ENCODE measurements around the gene UXT. TPM values are rescaled to one million over a fixed set of nuclear protein-coding genes. Genes with fewer than 3 reads are reported as not detected.
"Not testable (repeated sequence)": the region's sequence is repeated elsewhere in the genome, so short reads cannot be mapped to it uniquely, and the experiment has no call there.

UXT gene
- total and polyA plus RNA-seq, 2 experiments from 2014 or later, result 58.4 to 141 TPM

DNA sequence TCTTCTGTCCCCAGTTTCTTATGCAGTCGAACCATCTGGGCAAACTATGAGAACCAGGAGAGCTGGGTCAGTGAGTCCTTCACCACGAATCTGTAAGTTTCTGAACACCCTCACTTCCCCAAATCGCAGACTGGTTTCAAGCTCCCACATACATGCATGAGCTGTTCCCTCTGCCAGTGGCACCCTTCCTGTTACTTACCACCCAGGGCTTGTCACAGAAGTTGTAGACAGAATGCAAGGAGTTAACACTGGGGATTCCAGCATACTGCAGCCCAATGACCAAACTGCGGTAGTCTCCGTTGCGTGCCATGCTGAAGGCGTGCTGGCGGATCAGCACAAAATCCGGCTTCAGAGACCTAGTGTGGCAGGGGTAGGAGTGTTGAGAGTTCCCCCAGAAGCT, 54.0 kb downstream of the UXT start:
- Histone ChIP-seq H3K4me3 (no peak overlapping the region), H3K4me1 (ENCODE audit: insufficient read depth) (no peaks in the 10 kb centered on the region), H3K9me2 (ENCODE audit: insufficient read depth) (no peaks in the 10 kb centered on the region), H3K27me3 (ENCODE audit: insufficient read depth) (no peaks in the 10 kb centered on the region), H3K79me2 (replicated peaks; ENCODE audit: insufficient read depth) (no peaks in the 10 kb centered on the region), H3K36me3 (ENCODE audit: insufficient read depth) (no peaks in the 10 kb centered on the region), H4K20me1 (replicated peaks; ENCODE audit: insufficient read depth) (no peaks in the 10 kb centered on the region), H3K27ac (ENCODE audit: low read depth) (no peak overlapping the region), H3F3A (replicated peaks; ENCODE audit: low read depth) (no peaks in the 10 kb centered on the region), H2AFZ (no peak overlapping the region), H3K4me2 (no peak overlapping the region)
- Mint-ChIP-seq H3K4me3 (no peak overlapping the region), H3K27ac (no peak overlapping the region), H3K36me3 (ENCODE audit: low read depth) (peaks cover 8% of the 10 kb centered on the region; the same call in 2 of the 3 replicates), H3K9me3 (no peaks in the 10 kb centered on the region), H3K4me1 (peaks cover 12% of the 10 kb centered on the region), H3K27me3 (ENCODE audit: insufficient read depth, low read depth, poor library complexity) (peaks cover 3% of the 10 kb centered on the region)
- no peak for ATAC-seq
- TF ChIP-seq JUNB (IDR thresholded peaks at IDR 0.05; ENCODE audit: unreplicated experiment) (no peak), ZNF331 (CRISPR knock-in tag; IDR thresholded peaks at IDR 0.05; ENCODE audit: low read depth) (no peak)
- no peak for DNase-seq (ENCODE audit: low spot score)

GRCh38 chrX:47603125-47603524, 55.9 kb downstream of the UXT start:
- ATAC-seq; H3K9me3 Mint-ChIP-seq; H3K27me3 ChIP-seq (ENCODE audit: insufficient read depth); H3K79me2 ChIP-seq (replicated peaks; ENCODE audit: insufficient read depth); H3K36me3 ChIP-seq (ENCODE audit: insufficient read depth); H2AFZ ChIP-seq; H3K27ac ChIP-seq (ENCODE audit: low read depth); H3K36me3 Mint-ChIP-seq (ENCODE audit: low read depth); H3K4me1 Mint-ChIP-seq; H3F3A ChIP-seq (replicated peaks; ENCODE audit: low read depth); H3K4me3 Mint-ChIP-seq; H3K4me3 ChIP-seq; H3K4me1 ChIP-seq (ENCODE audit: insufficient read depth); H3K9me2 ChIP-seq (ENCODE audit: insufficient read depth); H3K27ac Mint-ChIP-seq; H3K4me2 ChIP-seq; DNase-seq (ENCODE audit: low spot score); H3K27me3 Mint-ChIP-seq (ENCODE audit: insufficient read depth, low read depth, poor library complexity); H4K20me1 ChIP-seq (replicated peaks; ENCODE audit: insufficient read depth): not testable (repeated sequence)

Other genes starting within 250 kb of the UXT start
- gene ZNF41, start 176.0 kb downstream of the UXT start, total RNA-seq (2014; rRNA removed; shearing (Covaris generic)), result 6.3 and 6.4 TPM in 2 replicates
- 1.1 and 2.0 TPM in 2 replicates for gene ZNF41, start 176.0 kb downstream of the UXT start, polyA plus RNA-seq (2016; fragmentation: Nextera tagmentation; extraction: Ambion mirVana)
- 18.0 and 28.2 TPM in 2 replicates for gene ARAF, start 98.0 kb downstream of the UXT start, total RNA-seq (2014; rRNA removed; shearing (Covaris generic))
- gene ARAF, start 98.0 kb downstream of the UXT start, polyA plus RNA-seq (2016; fragmentation: Nextera tagmentation; extraction: Ambion mirVana), result 35.9 and 43.9 TPM in 2 replicates
- gene TIMP1, start 76.7 kb downstream of the UXT start, total RNA-seq (2014; rRNA removed; shearing (Covaris generic)), result 39.0 and 42.5 TPM in 2 replicates
- 117 and 121 TPM in 2 replicates for gene TIMP1, start 76.7 kb downstream of the UXT start, polyA plus RNA-seq (2016; fragmentation: Nextera tagmentation; extraction: Ambion mirVana)
- 4.7 and 6.7 TPM in 2 replicates for gene SYN1, start 39.3 kb downstream of the UXT start, total RNA-seq (2014; rRNA removed; shearing (Covaris generic))
- gene SYN1, start 39.3 kb downstream of the UXT start, polyA plus RNA-seq (2016; fragmentation: Nextera tagmentation; extraction: Ambion mirVana), result 3.6 and 7.1 TPM in 2 replicates
- 1.9 and 2.2 TPM in 2 replicates for gene CFP, start 29.2 kb downstream of the UXT start, total RNA-seq (2014; rRNA removed; shearing (Covaris generic))
- gene CFP, start 29.2 kb downstream of the UXT start, polyA plus RNA-seq (2016; fragmentation: Nextera tagmentation; extraction: Ambion mirVana), result 1.8 and 2.1 TPM in 2 replicates
- gene ELK1, start 8.6 kb downstream of the UXT start, total RNA-seq (2014; rRNA removed; shearing (Covaris generic)), result 24.4 and 39.5 TPM in 2 replicates
- gene ELK1, start 8.6 kb downstream of the UXT start, polyA plus RNA-seq (2016; fragmentation: Nextera tagmentation; extraction: Ambion mirVana), result 17.9 and 19.2 TPM in 2 replicates
- 8.9 and 9.9 TPM in 2 replicates for gene ZNF81, start 177.7 kb upstream of the UXT start, total RNA-seq (2014; rRNA removed; shearing (Covaris generic))
- 3.4 and 6.1 TPM in 2 replicates for gene ZNF81, start 177.7 kb upstream of the UXT start, polyA plus RNA-seq (2016; fragmentation: Nextera tagmentation; extraction: Ambion mirVana)